K562 (cell line): ENCODE results near the gene SMIM29. TPM values are rescaled to one million over a fixed set of nuclear protein-coding genes. Genes with fewer than 3 reads are reported as not detected.

ENCODE experiments used
- BDP1 ChIP-seq: IDR thresholded peaks from 3 replicates; pipeline ENCODE4 v1.6.1; 2011; ENCODE audit not compliant: insufficient read length, insufficient read depth
- BHLHE40 ChIP-seq: IDR thresholded peaks from 2 replicates; pipeline ENCODE4 v1.6.1; 2011; ENCODE audit warnings: low read length, improper control_type of control experiment
- CC2D1A ChIP-seq: fragments of 450-650 bp; IDR thresholded peaks from 2 replicates; pipeline ENCODE4 v1.6.1; 2017; ENCODE audit warnings: mild to moderate bottlenecking
- CREB1 ChIP-seq, 2 experiments: sonication (generic) in 1 of 2; formaldehyde crosslinking in 1 of 2; IDR thresholded peaks; 2 replicates each; pipeline versions ENCODE4 v1.6.1 to v1.8.0; 2012 to 2022; ENCODE audit warnings: inconsistent platforms in 1 of 2, mild to moderate bottlenecking in 1 of 2, missing genetic modification reagents in 1 of 2, moderate library complexity in 1 of 2
- CSDE1 ChIP-seq, 2 experiments: fragments of 450-650 bp; IDR thresholded peaks; 2 replicates each; pipeline ENCODE4 v1.6.1; 2016; ENCODE audit warnings: mild to moderate bottlenecking in 1 of 2
- FOS ChIP-seq: IDR thresholded peaks from 3 replicates; pipeline ENCODE4 v1.6.1; 2011; ENCODE audit not compliant: insufficient read length; ENCODE audit errors: extremely low read depth
- GABPB2 ChIP-seq: fragments of 250-450 bp; sonication (Bioruptor Pico); conservative IDR thresholded peaks from 2 replicates; pipeline ENCODE4 v1.5.1; 2021; ENCODE audit warnings: mild to moderate bottlenecking
- ILK ChIP-seq: fragments of 450-650 bp; IDR thresholded peaks from 2 replicates; pipeline ENCODE4 v1.6.1; 2016; ENCODE audit warnings: missing genetic modification characterization, low read depth, mild to moderate bottlenecking, missing compliant biosample characterization, moderate library complexity, borderline replicate concordance
- KLF6 ChIP-seq: fragments of 250-450 bp; sonication (Bioruptor Pico); IDR thresholded peaks from 2 replicates; pipeline ENCODE4 v1.4.0; 2020; ENCODE audit warnings: mild to moderate bottlenecking, moderate library complexity, borderline replicate concordance
- NEUROD1 ChIP-seq: fragments of 150-350 bp; IDR thresholded peaks from 2 replicates; pipeline ENCODE4 v1.6.1; 2014; ENCODE audit warnings: borderline replicate concordance, low read length, low read depth; ENCODE audit not compliant: partially characterized antibody
- NFIX ChIP-seq: fragments of 250-450 bp; sonication (Bioruptor Pico); IDR thresholded peaks from 2 replicates; pipeline ENCODE4 v1.4.0; 2020; ENCODE audit warnings: low read depth, mild to moderate bottlenecking, moderate library complexity
- RAD51 ChIP-seq: fragments of 450-650 bp; IDR thresholded peaks from 2 replicates; pipeline ENCODE4 v1.7.1; 2016; ENCODE audit warnings: low read depth, mild to moderate bottlenecking, borderline replicate concordance
- TAL1 ChIP-seq: fragments of 450-650 bp; IDR thresholded peaks from 2 replicates; pipeline ENCODE4 v1.6.1; 2016; ENCODE audit warnings: mild to moderate bottlenecking
- WHSC1 ChIP-seq: IDR thresholded peaks from one replicate; pipeline ENCODE4 v1.6.1; 2012; ENCODE audit warnings: low read length, control low read depth, inconsistent platforms
- XRCC3 ChIP-seq: fragments of 450-650 bp; IDR thresholded peaks from 2 replicates; pipeline ENCODE4 v1.6.1; 2017; ENCODE audit warnings: mild to moderate bottlenecking, moderate library complexity
- YY1 ChIP-seq, 3 experiments: IDR thresholded peaks; 2 replicates each; pipeline ENCODE4 v1.6.1; 2011; ENCODE audit warnings: low read length in 2 of 3, mild to moderate bottlenecking in 2 of 3, moderate library complexity in 2 of 3, borderline replicate concordance in 1 of 3, control low read depth in 1 of 3, low read depth in 1 of 3; ENCODE audit not compliant: insufficient read depth in 3 of 3, insufficient replicate concordance in 2 of 3, control insufficient read depth in 1 of 3, insufficient read length in 1 of 3; ENCODE audit errors: extremely low read depth in 1 of 3
- ZBTB8A ChIP-seq: fragments of 450-650 bp; IDR thresholded peaks from 2 replicates; pipeline ENCODE4 v1.6.1; 2018; ENCODE audit warnings: mild to moderate bottlenecking, moderate library complexity; ENCODE audit not compliant: partially characterized antibody
- ZNF551 ChIP-seq: fragments of 250-450 bp; sonication (Bioruptor Pico); IDR thresholded peaks from 2 replicates; pipeline ENCODE4 v1.5.0; 2021; ENCODE audit warnings: mild to moderate bottlenecking, moderate library complexity
- ZSCAN32 ChIP-seq: fragments of 450-650 bp; formaldehyde crosslinking; IDR thresholded peaks from 2 replicates; pipeline ENCODE4 v1.4.0; 2020; ENCODE audit warnings: mild to moderate bottlenecking, moderate library complexity
- polyA plus RNA-seq, 8 experiments: library from polyadenylated mRNA; depleted of rRNA in 4 of 8; stranded (reverse) in 5 of 8; unstranded in 3 of 8; fragments of >200 nt; fragmentation: Nextera tagmentation in 2 of 8; fragmentation: Illumina TruSeq in 1 of 8; extraction: Ambion mirVana in 2 of 8; extraction: Trizol in 1 of 8; gene quantifications; 2 replicates each; pipeline versions ENCODE4 v1.2.1 to v1.2.3, GENCODE V29; 2011 to 2014; ENCODE audit warnings: inconsistent platforms in 1 of 8, missing spikeins in 1 of 8
- total RNA-seq, 7 experiments: library from RNA; depleted of rRNA in 6 of 7; stranded (reverse); fragments of >200 nt in 6 of 7; fragmentation: Illumina TruSeq in 2 of 7; extraction: Trizol in 2 of 7; gene quantifications; 2 replicates each; pipeline versions ENCODE4 v1.2.1 to v1.2.3, GENCODE V29; 2011 to 2021; ENCODE audit warnings: low replicate concordance in 1 of 7
- TF ChIP-seq, protein P1 (sequence below), 2 experiments: fragments of 450-650 bp; IDR thresholded peaks; 2 replicates each; pipeline ENCODE4 v1.6.1; 2018; ENCODE audit warnings: mild to moderate bottlenecking in 2 of 2, low read depth in 1 of 2; ENCODE audit not compliant: partially characterized antibody in 2 of 2
- TF ChIP-seq, protein P2 (sequence below): fragments of 250-450 bp; sonication (Bioruptor Pico); IDR thresholded peaks from 2 replicates; pipeline ENCODE4 v1.5.0; 2021; ENCODE audit warnings: mild to moderate bottlenecking, moderate library complexity

The SMIM29 gene
- total and polyA plus RNA-seq, 9 of the 15 experiments (the other 6 are each of a cell fraction or from before 2014, with no cell fraction given): 6.5 to 36.7 (median 20.9) TPM

DNA sequence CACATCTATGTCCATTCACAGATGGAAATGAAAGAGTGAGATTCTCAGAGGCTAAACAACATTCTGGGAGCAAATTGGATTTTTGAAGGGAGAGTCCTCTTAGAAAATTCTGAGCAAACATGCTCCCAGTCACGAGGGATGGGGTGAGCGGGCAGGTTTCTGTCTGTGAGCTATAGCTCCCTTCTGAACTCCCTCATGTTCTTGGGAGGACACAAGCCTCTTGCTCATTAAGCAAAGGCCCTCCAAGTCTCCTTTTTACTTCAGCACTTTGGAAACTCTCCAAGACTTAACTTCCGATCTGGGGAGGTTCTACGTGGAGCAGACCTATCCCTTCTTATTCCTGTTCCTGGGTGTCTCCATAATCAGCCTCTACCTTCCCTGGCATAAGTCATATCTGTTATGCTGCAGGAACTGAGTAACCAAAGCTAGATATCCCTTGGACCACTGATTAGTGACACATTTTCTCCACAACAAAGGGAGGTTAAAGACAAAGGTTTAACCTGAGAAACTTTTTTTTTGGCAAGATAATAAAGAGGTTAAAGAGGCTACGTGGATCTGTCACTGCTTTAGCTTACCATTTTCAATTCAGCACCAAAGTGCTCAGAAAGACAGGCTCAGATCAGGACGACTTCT, 33.0 kb upstream of the SMIM29 start (continued):
- TF ChIP-seq, protein P1, sequence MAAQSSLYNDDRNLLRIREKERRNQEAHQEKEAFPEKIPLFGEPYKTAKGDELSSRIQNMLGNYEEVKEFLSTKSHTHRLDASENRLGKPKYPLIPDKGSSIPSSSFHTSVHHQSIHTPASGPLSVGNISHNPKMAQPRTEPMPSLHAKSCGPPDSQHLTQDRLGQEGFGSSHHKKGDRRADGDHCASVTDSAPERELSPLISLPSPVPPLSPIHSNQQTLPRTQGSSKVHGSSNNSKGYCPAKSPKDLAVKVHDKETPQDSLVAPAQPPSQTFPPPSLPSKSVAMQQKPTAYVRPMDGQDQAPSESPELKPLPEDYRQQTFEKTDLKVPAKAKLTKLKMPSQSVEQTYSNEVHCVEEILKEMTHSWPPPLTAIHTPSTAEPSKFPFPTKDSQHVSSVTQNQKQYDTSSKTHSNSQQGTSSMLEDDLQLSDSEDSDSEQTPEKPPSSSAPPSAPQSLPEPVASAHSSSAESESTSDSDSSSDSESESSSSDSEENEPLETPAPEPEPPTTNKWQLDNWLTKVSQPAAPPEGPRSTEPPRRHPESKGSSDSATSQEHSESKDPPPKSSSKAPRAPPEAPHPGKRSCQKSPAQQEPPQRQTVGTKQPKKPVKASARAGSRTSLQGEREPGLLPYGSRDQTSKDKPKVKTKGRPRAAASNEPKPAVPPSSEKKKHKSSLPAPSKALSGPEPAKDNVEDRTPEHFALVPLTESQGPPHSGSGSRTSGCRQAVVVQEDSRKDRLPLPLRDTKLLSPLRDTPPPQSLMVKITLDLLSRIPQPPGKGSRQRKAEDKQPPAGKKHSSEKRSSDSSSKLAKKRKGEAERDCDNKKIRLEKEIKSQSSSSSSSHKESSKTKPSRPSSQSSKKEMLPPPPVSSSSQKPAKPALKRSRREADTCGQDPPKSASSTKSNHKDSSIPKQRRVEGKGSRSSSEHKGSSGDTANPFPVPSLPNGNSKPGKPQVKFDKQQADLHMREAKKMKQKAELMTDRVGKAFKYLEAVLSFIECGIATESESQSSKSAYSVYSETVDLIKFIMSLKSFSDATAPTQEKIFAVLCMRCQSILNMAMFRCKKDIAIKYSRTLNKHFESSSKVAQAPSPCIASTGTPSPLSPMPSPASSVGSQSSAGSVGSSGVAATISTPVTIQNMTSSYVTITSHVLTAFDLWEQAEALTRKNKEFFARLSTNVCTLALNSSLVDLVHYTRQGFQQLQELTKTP (IDR thresholded peaks at IDR 0.05; ENCODE audit: low read depth in 1 of 2, partially characterized antibody in 2 of 2): peak in 1 of 2 experiments; percentile 31
- TF ChIP-seq NEUROD1 (peak; percentile 70), ZNF551 (CRISPR knock-in tag) (no peak), CREB1 (IDR thresholded peaks at IDR 0.05) (peak; percentile 80; the same call in 1 of the 2 replicates), CREB1 (CRISPR knock-in tag; IDR thresholded peaks at IDR 0.05) (no peak), RAD51 (no peak), CC2D1A (peak; percentile 94; the same call in 1 of the 2 replicates), FOS (no peak), CSDE1 (IDR thresholded peaks at IDR 0.05) (no peak), NFIX (CRISPR knock-in tag) (no peak), GABPB2 (CRISPR knock-in tag) (no peak), BDP1 (no peak), BHLHE40 (peak; percentile 53; the same call in 1 of the 2 replicates), ZBTB8A (no peak), WHSC1 (no peak), XRCC3 (no peak), TAL1 (peak; percentile 96), ZSCAN32 (no peak), YY1 (IDR thresholded peaks at IDR 0.05; ENCODE audit: borderline replicate concordance in 1 of 3, control insufficient read depth in 1 of 3, extremely low read depth in 1 of 3, insufficient read depth in 3 of 3, insufficient read length in 1 of 3, insufficient replicate concordance in 2 of 3, low read depth in 1 of 3, low read length in 2 of 3) (no peak), ILK (tag) (no peak), KLF6 (no peak)
- TF ChIP-seq, protein P2, sequence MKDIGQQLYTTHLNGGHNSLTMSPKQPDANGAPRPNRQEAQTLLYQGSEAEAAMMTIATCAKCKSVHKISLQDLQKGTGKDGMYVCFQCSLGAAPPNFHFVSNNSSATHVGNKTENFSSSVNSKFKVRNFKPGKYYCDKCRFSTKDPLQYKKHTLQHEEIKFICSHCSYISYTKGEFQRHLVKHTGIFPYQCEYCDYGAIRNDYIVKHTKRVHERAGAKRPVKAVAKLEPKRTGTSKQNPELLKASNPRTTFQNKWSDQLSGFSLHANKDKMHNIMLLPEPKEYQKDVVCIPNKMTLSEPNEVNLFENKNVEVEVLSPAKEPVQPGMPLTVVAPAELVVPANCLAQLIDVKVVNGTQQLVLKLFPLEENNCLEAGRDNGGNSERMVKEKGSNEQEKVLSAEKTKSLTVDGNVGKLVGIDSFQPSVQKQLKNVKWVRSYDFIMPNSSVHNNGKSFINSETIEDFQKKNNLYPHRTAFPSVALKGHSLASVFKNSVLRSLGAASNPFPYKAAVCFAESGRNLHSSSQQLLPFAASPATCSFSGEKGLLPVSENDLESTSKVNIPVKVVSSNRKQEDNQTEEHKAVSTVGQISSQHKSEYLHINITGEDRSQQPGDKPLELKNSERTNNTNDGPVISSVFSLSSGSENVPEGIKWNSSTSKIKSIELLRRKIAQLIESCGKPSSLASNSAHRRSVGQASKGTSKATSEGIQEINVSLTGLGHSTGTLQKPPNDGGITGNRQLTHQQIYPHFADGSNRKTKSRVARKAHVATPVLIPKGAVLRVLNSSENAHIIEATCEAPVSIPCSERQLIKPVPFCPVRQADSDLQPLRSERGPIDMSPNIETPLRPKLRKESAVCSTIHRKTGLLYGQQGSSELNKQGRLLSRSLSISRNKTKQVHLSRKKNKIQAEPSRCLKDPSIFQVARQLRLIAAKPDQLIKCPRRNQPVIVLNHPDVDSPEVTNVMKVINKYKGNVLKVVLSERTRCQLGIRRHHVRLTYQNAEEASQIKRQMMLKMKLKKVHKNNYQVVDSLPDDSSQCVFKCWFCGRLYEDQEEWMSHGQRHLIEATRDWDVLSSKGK (CRISPR knock-in tag): no peak
